Muscle of arm (tissue), 14 donors: ENCODE results near the gene SCTR. TPM values are rescaled to one million over a fixed set of nuclear protein-coding genes. Genes with fewer than 3 reads are reported as not detected.

Source experiments
- DNase-seq: peaks from one replicate; pipeline ENCODE4 v3.0.0-alpha.2; 2013
- long read RNA-seq, 11 donors: transcript quantifications; one replicate each; lab custom pipeline, GENCODE V29; 2026
- polyA plus RNA-seq, 12 donors: library from polyadenylated mRNA; unstranded; fragments of 120-200 nt; gene quantifications; one replicate each; pipeline ENCODE4 v1.2.1, GENCODE V29; 2013; ENCODE audit not compliant: insufficient read length in 12 of 12

The SCTR gene
- 1 to 10 TPM in 6 of 12 donors, under 1 TPM in 3, not detected in 3; 0.60 to 2.9 (median 1.5) TPM for polyA plus RNA-seq
- long read RNA-seq, donor 1, partial matches to known transcripts = 273 of 310 reads
- long read RNA-seq, donor 1, other reads (novel, unspliced or antisense) = 37 of 310 reads
- long read RNA-seq, donor 2 = 0 reads
- long read RNA-seq, donor 3 = 0 reads
- long read RNA-seq, donor 4 = 0 reads
- long read RNA-seq, donor 5 = 0 reads
- long read RNA-seq, donor 6 = 0 reads
- long read RNA-seq, donor 7 = 0 reads
- long read RNA-seq, donor 8, partial matches to known transcripts = 0 of 8 reads
- long read RNA-seq, donor 8, other reads (novel, unspliced or antisense) = 8 of 8 reads
- long read RNA-seq, donor 9 = 0 reads
- long read RNA-seq, donor 10 = 0 reads
- long read RNA-seq, donor 11 = 0 reads

- no peak for DNase-seq
Observed at GRCh38 chr2:119523952-119524694, at the start of gene SCTR. SCTR (minus strand) TSS chr2:119524483; CDS start chr2:119524226, 257 bp downstream.

- DNase-seq = no peak
Observed at GRCh38 chr2:119567292-119567691, 43.0 kb upstream of the SCTR start.

DNA sequence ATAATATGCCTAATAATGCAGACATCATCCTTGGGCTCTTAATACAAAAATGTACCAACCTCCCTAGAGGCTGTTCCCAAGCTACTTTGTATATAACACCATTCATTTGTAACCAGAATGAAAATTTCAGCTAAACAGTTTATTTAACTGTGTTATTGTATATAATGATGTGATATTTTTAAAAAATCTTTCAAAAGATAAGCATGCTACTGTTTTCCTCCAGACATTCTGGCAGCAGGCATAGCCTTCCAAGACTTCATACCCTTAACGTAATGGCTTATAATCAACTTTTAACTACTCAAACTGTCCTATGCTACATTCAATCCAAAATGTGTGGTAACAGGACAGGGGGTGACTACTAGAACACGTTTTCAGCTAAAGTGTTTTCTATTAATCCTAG, 41.2 kb upstream of the SCTR start:
- no peak for DNase-seq

GRCh38 chr2:119553687-119554344, 29.5 kb upstream of the SCTR start:
- DNase-seq = no peak

DNA sequence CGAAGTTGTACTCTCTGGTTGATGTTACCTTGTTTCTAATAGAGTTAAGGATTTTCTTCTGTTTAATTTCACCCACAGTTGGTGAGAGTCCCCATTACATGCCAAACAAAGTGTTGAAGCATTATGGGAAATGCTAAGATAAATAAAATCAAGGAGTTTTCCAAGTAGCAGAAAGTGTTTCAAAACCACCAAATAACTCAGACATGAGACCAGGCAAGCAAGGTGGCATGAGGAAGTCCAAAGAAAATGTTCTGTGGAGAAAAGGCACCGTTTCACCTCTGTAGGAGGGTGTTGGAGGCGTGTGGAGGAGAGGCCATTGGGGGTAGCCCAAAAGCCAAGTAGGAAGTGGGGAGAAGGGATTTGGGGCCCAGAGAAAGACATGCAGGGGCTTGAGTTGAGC, 28.6 kb upstream of the SCTR start:
- no peak for DNase-seq

DNA sequence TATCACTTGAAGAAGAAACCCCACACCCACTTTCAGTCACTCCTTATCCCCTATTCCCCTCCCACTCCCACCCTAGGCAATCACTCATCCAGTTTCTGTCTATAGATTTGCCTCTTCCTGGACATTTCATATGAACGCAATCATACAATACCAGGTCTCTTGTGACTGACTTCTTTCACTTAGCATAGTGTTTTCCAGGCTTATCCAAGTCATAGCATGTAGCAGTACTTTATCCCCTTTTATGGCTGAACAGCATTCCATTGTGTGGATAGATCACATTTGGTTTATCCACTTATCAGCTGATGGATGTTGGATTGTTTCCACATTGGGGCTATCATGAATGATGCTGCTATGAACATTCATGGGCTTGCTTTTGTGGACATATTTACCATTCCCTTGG, 26.6 kb upstream of the SCTR start:
- no peak for DNase-seq

DNA sequence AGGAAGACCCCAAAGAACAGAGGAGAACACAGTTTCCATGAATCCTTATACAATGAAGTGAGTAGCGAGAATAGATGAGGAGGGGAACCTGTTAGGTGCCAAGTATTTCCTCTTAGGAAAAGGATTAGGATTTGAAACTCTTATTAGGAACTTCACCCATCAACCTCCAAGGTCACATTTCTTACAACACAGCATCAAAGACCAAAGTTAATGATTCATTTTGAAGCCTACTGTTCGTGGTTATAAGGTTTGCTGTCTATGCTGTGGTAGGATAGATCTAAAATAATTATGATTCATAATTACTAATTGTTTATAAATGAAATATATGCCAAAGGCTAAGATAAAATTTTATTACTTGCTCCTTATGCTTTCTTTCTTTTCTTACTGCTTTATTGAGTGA, 26.1 kb upstream of the SCTR start:
- no peak for DNase-seq

GRCh38 chr2:119549241-119549640, 25.0 kb upstream of the SCTR start:
- DNase-seq = no peak

DNA sequence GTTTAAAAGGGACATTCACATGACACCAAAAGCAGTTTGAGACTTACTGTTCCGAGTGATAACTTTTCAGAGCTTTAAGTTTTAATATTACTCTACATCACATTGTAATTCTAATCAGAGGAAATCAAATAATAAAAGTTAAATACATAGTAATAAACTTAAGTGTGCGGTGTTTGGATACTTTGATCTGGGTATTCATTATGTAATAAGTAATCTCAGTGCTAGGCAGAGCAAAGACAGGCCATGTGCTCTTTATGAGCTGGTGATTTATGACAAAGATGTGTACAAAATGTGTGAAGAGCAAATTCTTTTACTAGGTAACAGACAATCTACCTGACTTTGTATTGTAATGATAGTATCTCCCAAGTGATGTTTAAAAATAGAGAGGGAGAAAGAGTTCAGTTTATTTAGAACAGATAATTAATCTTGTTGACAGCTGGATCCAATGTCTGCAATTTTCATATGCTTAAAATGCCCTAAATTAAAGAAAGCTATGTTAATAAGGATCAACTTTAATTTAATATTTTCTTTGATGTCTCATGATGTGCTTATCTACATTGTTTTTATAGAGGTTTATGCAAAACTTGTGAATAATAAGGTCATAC, 24.3 kb upstream of the SCTR start:
- no peak for DNase-seq

DNA sequence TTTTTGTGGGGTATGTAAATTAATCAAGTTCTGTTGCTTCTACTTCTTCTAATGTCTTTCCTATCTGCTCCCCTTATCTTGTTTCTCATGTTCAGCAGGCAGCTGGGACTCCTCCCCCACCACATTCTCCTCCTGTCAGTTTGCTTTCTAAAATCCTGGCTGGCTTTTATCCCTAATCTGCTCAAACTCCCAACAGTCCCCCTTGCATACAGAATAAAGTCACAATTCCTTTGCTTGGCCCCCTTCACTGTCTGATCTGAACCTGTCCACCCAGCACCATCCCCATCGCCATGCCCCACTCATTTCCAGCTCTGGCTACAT, 22.1 kb upstream of the SCTR start:
- no peak for DNase-seq

DNA sequence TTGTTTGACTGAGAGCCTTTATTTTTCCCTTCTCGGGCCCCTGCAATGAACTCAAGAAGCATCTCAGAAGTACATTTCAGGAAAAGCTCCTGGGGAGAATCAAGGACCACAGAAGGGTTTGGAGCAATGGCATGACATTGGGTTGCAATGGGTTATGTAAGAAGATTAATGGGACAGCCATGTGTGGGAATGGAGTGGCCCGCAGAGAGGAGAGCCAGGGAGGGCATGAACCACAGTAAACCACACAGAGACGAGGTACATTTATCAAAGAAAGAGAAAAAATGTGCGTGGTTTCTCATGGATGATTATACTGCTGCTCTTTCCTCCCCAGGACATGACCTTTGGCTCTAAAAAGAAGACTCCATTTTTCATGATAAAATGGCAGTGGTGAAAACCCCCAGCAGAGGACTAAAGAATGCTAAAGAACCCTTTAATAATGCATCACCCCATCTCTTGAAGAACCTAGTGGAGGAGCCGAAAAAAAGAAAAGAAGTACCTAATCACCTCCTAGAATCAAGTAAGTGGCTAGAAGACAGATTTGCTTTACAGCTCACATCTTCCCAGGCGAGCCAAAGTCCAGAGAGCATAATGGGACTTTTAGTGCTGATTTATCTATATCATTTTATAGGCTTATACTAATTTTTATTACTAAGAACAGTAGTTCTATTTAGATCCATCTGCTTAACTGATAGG, 21.6 kb upstream of the SCTR start:
- no peak for DNase-seq

DNA sequence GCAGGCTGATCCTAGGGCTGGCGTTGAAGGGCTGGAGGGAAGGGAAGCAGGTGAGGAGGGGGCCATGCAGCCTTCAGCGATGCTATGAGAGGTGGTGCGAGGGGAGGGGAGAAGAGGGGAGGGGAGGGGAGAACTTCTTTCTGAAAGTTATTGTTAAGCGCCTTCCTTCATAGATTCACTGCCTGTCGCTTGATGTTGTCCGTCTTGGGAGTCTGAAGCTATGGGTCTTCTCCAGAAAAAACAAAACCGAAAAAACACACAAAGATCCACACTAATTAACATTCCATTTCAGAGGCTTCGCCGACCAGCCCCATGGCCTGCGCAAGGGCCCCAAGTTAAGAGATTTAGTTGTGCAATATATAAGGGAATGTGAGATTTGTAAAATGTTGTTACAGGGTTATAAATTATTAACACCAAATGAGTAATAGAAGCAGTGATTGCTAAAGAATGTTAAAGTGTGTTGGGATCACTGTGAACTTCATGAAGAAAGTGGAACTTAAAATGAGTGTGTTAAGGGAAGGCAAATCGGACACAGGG, 20.7 kb upstream of the SCTR start:
- DNase-seq = no peak

DNA sequence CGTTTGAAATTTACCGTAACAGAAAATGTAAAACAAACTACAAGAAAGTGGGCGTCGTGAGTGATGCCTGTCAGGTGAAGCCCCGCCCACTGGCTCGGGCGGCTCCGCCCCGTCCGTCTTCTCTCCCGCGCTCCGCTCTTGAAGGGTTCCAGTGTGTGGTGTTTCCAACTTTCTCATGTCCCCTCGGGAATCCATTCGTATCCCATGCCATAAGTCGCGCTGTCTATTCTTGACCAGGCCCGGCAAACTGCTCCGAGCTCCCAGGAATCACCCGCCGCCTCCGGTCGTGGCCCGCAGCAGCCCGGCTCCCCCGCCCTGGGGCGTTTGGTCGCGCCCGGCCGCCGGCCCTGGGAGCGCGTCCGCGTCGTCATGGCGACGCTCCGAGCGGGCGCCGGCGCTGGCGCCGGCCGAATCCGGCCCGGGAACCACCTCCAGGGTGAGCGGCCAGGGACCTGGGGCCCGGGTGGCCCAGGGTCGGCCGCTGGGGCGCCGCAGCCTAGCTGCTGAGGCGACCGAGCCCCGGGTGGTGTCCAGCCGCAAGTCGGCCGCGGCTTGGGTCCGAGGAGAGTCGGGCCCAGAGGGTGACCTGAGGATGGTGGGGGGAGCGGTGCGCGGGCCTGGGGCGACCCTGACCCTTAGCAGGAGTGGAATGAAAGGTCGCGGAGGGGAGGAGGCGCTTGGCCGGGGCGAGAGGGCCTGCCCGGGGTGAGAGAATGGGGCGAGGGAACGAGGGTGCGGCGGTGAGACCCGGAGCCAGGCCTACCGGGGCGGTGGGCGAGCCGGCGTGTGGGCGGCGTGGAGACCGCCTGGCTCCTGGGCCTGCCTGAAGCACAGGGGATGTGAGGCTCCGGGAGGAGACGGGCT, 20.0 kb upstream of the SCTR start, which contains the start of gene CFAP221:
CFAP221 (plus strand) TSS at position 375 of the 864 bp plus-strand sequence. CDS start 1,683 bp downstream, outside the sequence.
- peak; percentile 69 for DNase-seq

DNA sequence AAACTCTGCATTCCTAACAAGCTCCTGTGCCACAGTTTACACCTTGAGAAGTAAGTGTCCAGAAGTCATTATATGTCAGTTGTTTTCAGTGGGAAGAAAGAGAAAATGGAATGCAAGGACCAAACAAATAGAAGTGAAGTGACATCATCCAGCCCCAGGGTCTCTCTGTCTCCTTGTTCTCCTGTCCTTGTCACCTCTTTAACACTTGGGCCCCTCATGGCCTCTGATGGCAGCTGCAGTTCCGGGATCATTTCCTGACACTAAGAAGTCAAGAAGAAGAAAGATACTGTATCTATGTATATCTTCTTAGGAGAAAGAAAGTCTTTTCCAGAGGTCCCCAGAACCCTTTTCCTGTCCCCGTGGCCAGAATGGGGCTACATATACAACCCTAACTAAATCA, 17.2 kb upstream of the SCTR start:
- no peak for DNase-seq

- DNase-seq = no peak
Observed at GRCh38 chr2:119537792-119538191, 13.5 kb upstream of the SCTR start.

- DNase-seq = no peak
Observed at GRCh38 chr2:119536707-119537106, 12.4 kb upstream of the SCTR start.

DNA sequence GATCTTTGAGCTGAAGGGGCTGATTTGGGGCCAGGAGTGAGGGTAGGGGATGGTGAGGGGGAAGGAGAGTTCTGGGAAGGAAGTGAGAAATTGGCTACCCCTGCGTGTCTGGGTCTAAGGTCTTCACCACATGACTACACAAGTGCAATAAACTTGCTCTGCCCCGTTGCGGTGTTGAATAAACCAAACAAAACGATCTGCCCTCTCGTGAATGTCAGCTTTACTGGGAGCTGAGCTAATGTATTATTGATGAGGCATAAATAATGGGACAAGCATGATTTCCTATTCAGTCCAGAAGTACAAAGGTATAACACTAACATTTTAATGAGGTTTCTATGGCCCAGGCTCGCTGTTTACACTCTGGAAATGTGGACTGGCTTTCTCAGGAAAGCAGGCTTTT, 11.9 kb upstream of the SCTR start:
- no peak for DNase-seq

DNA sequence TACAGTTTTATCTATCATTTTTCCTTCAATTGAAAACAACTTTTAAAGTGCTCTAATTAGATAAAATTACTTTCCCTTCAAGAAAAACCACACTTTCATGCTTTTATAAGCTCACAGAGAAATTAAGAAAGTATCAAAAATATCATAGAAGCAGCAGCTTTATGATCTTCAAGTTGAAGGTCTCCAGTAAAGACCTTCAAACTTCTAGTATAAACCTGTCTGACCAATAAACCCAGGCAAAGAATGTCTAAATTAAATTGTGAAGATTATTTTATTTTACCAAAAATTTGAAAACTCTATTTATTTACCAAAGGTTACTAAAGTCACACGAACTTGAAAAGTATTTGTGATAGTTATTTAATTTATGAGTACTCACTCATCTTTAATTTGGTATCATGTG, 9.3 kb upstream of the SCTR start:
- no peak for DNase-seq

GRCh38 chr2:119531292-119531691, 7.0 kb upstream of the SCTR start:
- no peak for DNase-seq

- no peak for DNase-seq
Observed at GRCh38 chr2:119527999-119528398, 3.7 kb upstream of the SCTR start.
